Measurements from ENCODE around the gene ATP6V0E1.

The ATP6V0E1 gene

GRCh38 chr5:172950176-172950965 is 33.2 kb upstream of the ATP6V0E1 start:
- no peak for DNase-seq (ENCODE audit: low spot score)
- Mint-ChIP-seq H3K9me3 (no peaks in the 10 kb centered on the region), H3K36me3 (ENCODE audit: low read depth) (no peaks in the 10 kb centered on the region), H3K4me3 (no peak overlapping the region), H3K27me3 (ENCODE audit: low read depth) (no peaks in the 10 kb centered on the region), H3K4me1 (ENCODE audit: low read depth) (peaks cover 3% of the 10 kb centered on the region), H3K27ac (no peak overlapping the region)

GRCh38 chr5:172951371-172952033 is 32.1 kb upstream of the ATP6V0E1 start:
- no peak for DNase-seq (ENCODE audit: low spot score)
- Mint-ChIP-seq H3K27ac (no peak overlapping the region), H3K9me3 (no peaks in the 10 kb centered on the region), H3K4me1 (ENCODE audit: low read depth) (peaks cover 3% of the 10 kb centered on the region), H3K27me3 (ENCODE audit: low read depth) (no peaks in the 10 kb centered on the region), H3K36me3 (ENCODE audit: low read depth) (no peaks in the 10 kb centered on the region), H3K4me3 (no peak overlapping the region)

- H3K9me3 Mint-ChIP-seq: no peaks in the 10 kb centered on the region
- no peak for DNase-seq (ENCODE audit: low spot score)
- peaks cover 3% of the 10 kb centered on the region for H3K4me1 Mint-ChIP-seq (ENCODE audit: low read depth)
- H3K27me3 Mint-ChIP-seq (ENCODE audit: low read depth): no peaks in the 10 kb centered on the region
- H3K27ac Mint-ChIP-seq: no peak overlapping the region
- no peak overlapping the region for H3K4me3 Mint-ChIP-seq
- H3K36me3 Mint-ChIP-seq (ENCODE audit: low read depth): no peaks in the 10 kb centered on the region
Measured at GRCh38 chr5:172952034-172952511, 31.5 kb upstream of the ATP6V0E1 start.

GRCh38 chr5:172953776-172954675 is 29.5 kb upstream of the ATP6V0E1 start:
- Mint-ChIP-seq H3K9me3 (no peaks in the 10 kb centered on the region), H3K27ac (no peak overlapping the region), H3K4me1 (ENCODE audit: low read depth) (peaks cover 8% of the 10 kb centered on the region), H3K27me3 (ENCODE audit: low read depth) (peaks cover 2% of the 10 kb centered on the region), H3K36me3 (ENCODE audit: low read depth) (no peaks in the 10 kb centered on the region), H3K4me3 (no peak overlapping the region)
- DNase-seq (ENCODE audit: low spot score): no peak

- Mint-ChIP-seq H3K4me3 (no peak overlapping the region), H3K27me3 (ENCODE audit: low read depth) (peaks cover 2% of the 10 kb centered on the region), H3K36me3 (ENCODE audit: low read depth) (no peaks in the 10 kb centered on the region), H3K4me1 (ENCODE audit: low read depth) (peaks cover 9% of the 10 kb centered on the region), H3K27ac (no peak overlapping the region), H3K9me3 (no peaks in the 10 kb centered on the region)
- DNase-seq (ENCODE audit: low spot score): no peak
Measured at GRCh38 chr5:172954751-172955159, 28.8 kb upstream of the ATP6V0E1 start.

GRCh38 chr5:172956228-172956627 is 27.3 kb upstream of the ATP6V0E1 start:
- H3K4me3 Mint-ChIP-seq: no peak overlapping the region
- H3K27me3 Mint-ChIP-seq (ENCODE audit: low read depth): peaks cover 2% of the 10 kb centered on the region
- no peaks in the 10 kb centered on the region for H3K9me3 Mint-ChIP-seq
- no peaks in the 10 kb centered on the region for H3K36me3 Mint-ChIP-seq (ENCODE audit: low read depth)
- no peak for DNase-seq (ENCODE audit: low spot score)
- peaks cover 17% of the 10 kb centered on the region for H3K4me1 Mint-ChIP-seq (ENCODE audit: low read depth)
- H3K27ac Mint-ChIP-seq: no peak overlapping the region

GRCh38 chr5:172956936-172957335 is 26.6 kb upstream of the ATP6V0E1 start:
- peaks cover 2% of the 10 kb centered on the region for H3K27me3 Mint-ChIP-seq (ENCODE audit: low read depth)
- H3K9me3 Mint-ChIP-seq: no peaks in the 10 kb centered on the region
- no peak overlapping the region for H3K27ac Mint-ChIP-seq
- no peak overlapping the region for H3K4me3 Mint-ChIP-seq
- DNase-seq (ENCODE audit: low spot score): no peak
- H3K36me3 Mint-ChIP-seq (ENCODE audit: low read depth): peaks cover 7% of the 10 kb centered on the region
- H3K4me1 Mint-ChIP-seq (ENCODE audit: low read depth): peaks cover 23% of the 10 kb centered on the region

- H3K4me3 Mint-ChIP-seq: peak overlapping the region; percentile 50
- peaks cover 23% of the 10 kb centered on the region for H3K4me1 Mint-ChIP-seq (ENCODE audit: low read depth)
- peaks cover 8% of the 10 kb centered on the region for H3K36me3 Mint-ChIP-seq (ENCODE audit: low read depth)
- DNase-seq (ENCODE audit: low spot score): no peak
- peaks cover 2% of the 10 kb centered on the region for H3K27me3 Mint-ChIP-seq (ENCODE audit: low read depth)
- no peak overlapping the region for H3K27ac Mint-ChIP-seq
- no peaks in the 10 kb centered on the region for H3K9me3 Mint-ChIP-seq
Measured at GRCh38 chr5:172957458-172957857, 26.1 kb upstream of the ATP6V0E1 start.

- H3K4me3 Mint-ChIP-seq: peak overlapping the region; percentile 91
- H3K27me3 Mint-ChIP-seq (ENCODE audit: low read depth): peaks cover 2% of the 10 kb centered on the region
- H3K36me3 Mint-ChIP-seq (ENCODE audit: low read depth): peaks cover 10% of the 10 kb centered on the region
Measured at GRCh38 chr5:172958331-172959046, 25.1 kb upstream of the ATP6V0E1 start.

GRCh38 chr5:172959824-172960799 is 23.5 kb upstream of the ATP6V0E1 start:
- H3K4me1 Mint-ChIP-seq (ENCODE audit: low read depth): peaks cover 19% of the 10 kb centered on the region
- H3K27ac Mint-ChIP-seq: peak overlapping the region; percentile 93
- no peak for DNase-seq (ENCODE audit: low spot score)
- H3K27me3 Mint-ChIP-seq (ENCODE audit: low read depth): peaks cover 2% of the 10 kb centered on the region
- H3K9me3 Mint-ChIP-seq: no peaks in the 10 kb centered on the region
- peaks cover 14% of the 10 kb centered on the region for H3K36me3 Mint-ChIP-seq (ENCODE audit: low read depth)
- H3K4me3 Mint-ChIP-seq: peak overlapping the region; percentile 91

More at GRCh38 chr5:172958331-172959046, 25.1 kb upstream of the ATP6V0E1 start:
- H3K4me1 Mint-ChIP-seq (ENCODE audit: low read depth): peaks cover 23% of the 10 kb centered on the region
- H3K27ac Mint-ChIP-seq: peak overlapping the region; percentile 93
- peak; percentile 64 for DNase-seq (ENCODE audit: low spot score)
- no peaks in the 10 kb centered on the region for H3K9me3 Mint-ChIP-seq

GRCh38 chr5:172969921-172970320 is 13.7 kb upstream of the ATP6V0E1 start:
- Mint-ChIP-seq H3K36me3 (ENCODE audit: low read depth) (peaks cover 14% of the 10 kb centered on the region), H3K27me3 (ENCODE audit: low read depth) (no peaks in the 10 kb centered on the region), H3K9me3 (no peaks in the 10 kb centered on the region), H3K4me1 (ENCODE audit: low read depth) (no peaks in the 10 kb centered on the region), H3K27ac (no peak overlapping the region), H3K4me3 (no peak overlapping the region)
- DNase-seq (ENCODE audit: low spot score): no peak

- Mint-ChIP-seq H3K27ac (no peak overlapping the region), H3K4me1 (ENCODE audit: low read depth) (no peaks in the 10 kb centered on the region), H3K9me3 (no peaks in the 10 kb centered on the region), H3K4me3 (no peak overlapping the region), H3K36me3 (ENCODE audit: low read depth) (peaks cover 6% of the 10 kb centered on the region), H3K27me3 (ENCODE audit: low read depth) (peaks cover 2% of the 10 kb centered on the region)
- no peak for DNase-seq (ENCODE audit: low spot score)
Measured at GRCh38 chr5:172971482-172971881, 12.1 kb upstream of the ATP6V0E1 start.

All from T-helper 2 cell treated with Interferon-gamma antibody and Interleukin-4, amounts not matched to agents 5 μg/mL and 100 μg/mL, for 36 hours (primary cell).